Gastroesophageal sphincter (tissue), 4 donors: ENCODE data around the gene LDB3. TPM values are rescaled to one million over a fixed set of nuclear protein-coding genes. Genes with fewer than 3 reads are reported as not detected.
A peak's percentile ranks its signal among the peaks of the same experiment; 100 is the strongest.

Experiments
- ATAC-seq: fragments of 150-250 bp; one replicate; pipeline ENCODE4 v1.9.1; 2016; ENCODE audit warnings: mild to moderate bottlenecking, moderate library complexity
- H3K27ac ChIP-seq, 4 donors: fragments of 200-600 bp; sonication (generic) in 3 of 4; 1 replicate in 3 of 4; 2 replicates in 1 of 4; pipeline ENCODE4 v1.5.1; 2016 to 2019
- H3K27me3 ChIP-seq: fragments of 200-600 bp; sonication (generic); one replicate; pipeline ENCODE4 v1.5.1; 2019
- H3K36me3 ChIP-seq, 2 donors: fragments of 200-600 bp; sonication (generic); one replicate each; pipeline ENCODE4 v1.5.1; 2019; ENCODE audit warnings: control low read depth in 1 of 2
- H3K4me1 ChIP-seq, 3 donors: fragments of 200-600 bp; sonication (generic); 1 replicate in 2 of 3; 2 replicates in 1 of 3; pipeline ENCODE4 v1.5.1; 2016 to 2019; ENCODE audit warnings: control low read depth in 2 of 3
- H3K4me3 ChIP-seq, 2 donors: fragments of 200-600 bp; sonication (generic); one replicate each; pipeline ENCODE4 v1.5.1; 2019; ENCODE audit warnings: mild to moderate bottlenecking in 1 of 2, moderate library complexity in 1 of 2
- H3K9me3 ChIP-seq, 3 donors: fragments of 200-600 bp; sonication (generic); one replicate each; pipeline ENCODE4 v1.5.1; 2017 to 2019; ENCODE audit warnings: control low read depth in 2 of 3
- CTCF ChIP-seq, 4 experiments: fragments of 200-600 bp in 2 of 4; fragments of 450-650 bp in 2 of 4; sonication (generic) in 1 of 4; IDR thresholded peaks; one replicate each; pipeline ENCODE4 v1.5.1; 2017 to 2019; ENCODE audit warnings: antibody characterized with exemption in 4 of 4, mild to moderate bottlenecking in 2 of 4, moderate library complexity in 2 of 4
- EP300 ChIP-seq: sonication (generic); formaldehyde crosslinking; IDR thresholded peaks from one replicate; pipeline ENCODE4 v1.6.1; 2017; ENCODE audit warnings: antibody characterized with exemption, mild to moderate bottlenecking
- POLR2A ChIP-seq, 2 donors: fragments of 450-650 bp; IDR thresholded peaks; one replicate each; pipeline ENCODE4 v1.6.1; 2017; ENCODE audit warnings: antibody characterized with exemption in 2 of 2, mild to moderate bottlenecking in 2 of 2, moderate library complexity in 1 of 2
- POLR2AphosphoS5 ChIP-seq: sonication (generic); formaldehyde crosslinking; IDR thresholded peaks from one replicate; pipeline ENCODE4 v1.6.1; 2017; ENCODE audit warnings: antibody characterized with exemption
- WGBS, 2 donors: methylation state at CpG; one replicate each; pipeline ENCODE4 v1.1.5; 2018; ENCODE audit warnings: low coverage in 1 of 2; 5-methylcytosine and 5-hydroxymethylcytosine counted together
- total RNA-seq, 4 donors: library from RNA; depleted of rRNA; stranded (reverse); fragments of >200 nt; gene quantifications; one replicate each; pipeline ENCODE4 v1.1.0, GENCODE V29; 2016

Gene LDB3
- total RNA-seq, 4 donors from 2014 or later = 12.9 to 45.8 (median 18.6) TPM

- peaks cover 6% of the 10 kb centered on the region for H3K27me3 ChIP-seq
- WGBS, 2 donors = 70 to 79% methylated on average over 3 of the region's 4 CpGs
- TF ChIP-seq CTCF (IDR thresholded peaks at IDR 0.05) (no peak), POLR2A (IDR thresholded peaks at IDR 0.05) (no peak)
- H3K36me3 ChIP-seq = no peaks in the 10 kb centered on the region
- peak overlapping the region in 3 of 4 donors; percentile 61 to 99 (median 99) for H3K27ac ChIP-seq
- ATAC-seq = no peak
- H3K4me3 ChIP-seq = no peak overlapping the region
- peaks cover 0 to 58% (median 6%) of the 10 kb centered on the region in 3 donors for H3K4me1 ChIP-seq
- H3K9me3 ChIP-seq = no peaks in the 10 kb centered on the region
These were observed 84.0 kb downstream of the LDB3 start for GRCh38 chr10:86752311-86752710.

- H3K4me1 ChIP-seq = peaks cover 0 to 50% (median 6%) of the 10 kb centered on the region in 3 donors
- ATAC-seq = no peak
- H3K36me3 ChIP-seq = no peaks in the 10 kb centered on the region
- WGBS, 2 donors = 73 to 74% methylated on average over 2 of the region's 2 CpGs
- TF ChIP-seq CTCF (IDR thresholded peaks at IDR 0.05) (no peak), POLR2A (IDR thresholded peaks at IDR 0.05) (no peak), POLR2AphosphoS5 (no peak), EP300 (no peak)
- peak overlapping the region in 3 of 4 donors; percentile 70 to 99 (median 99) for H3K27ac ChIP-seq
- H3K27me3 ChIP-seq = peaks cover 6% of the 10 kb centered on the region
- H3K9me3 ChIP-seq = no peaks in the 10 kb centered on the region
- no peak overlapping the region for H3K4me3 ChIP-seq
These were observed 84.7 kb downstream of the LDB3 start for GRCh38 chr10:86753051-86753450.

- Histone ChIP-seq H3K9me3 (no peaks in the 10 kb centered on the region), H3K27me3 (peaks cover 6% of the 10 kb centered on the region), H3K36me3 (no peaks in the 10 kb centered on the region), H3K27ac (peak overlapping the region in 3 of 4 donors; percentile 70 to 99 (median 99)), H3K4me1 (peaks cover 0 to 47% (median 0%) of the 10 kb centered on the region in 3 donors), H3K4me3 (no peak overlapping the region)
- no peak for ATAC-seq
- no peak for TF ChIP-seq CTCF (IDR thresholded peaks at IDR 0.05)
- TF ChIP-seq POLR2AphosphoS5 = peak; percentile 3
- WGBS, 2 donors = 60 to 73% methylated on average over 5 to 11 of the region's 12 CpGs
These were observed 85.5 kb downstream of the LDB3 start for GRCh38 chr10:86753638-86754434.

- no peak for ATAC-seq
- Histone ChIP-seq H3K4me3 (peak overlapping the region; percentile 51 to 85), H3K27me3 (peaks cover 6% of the 10 kb centered on the region), H3K4me1 (peaks cover 0 to 60% (median 0%) of the 10 kb centered on the region in 3 donors), H3K36me3 (no peaks in the 10 kb centered on the region), H3K27ac (peak overlapping the region; percentile 95 to 99 (median 98)), H3K9me3 (no peaks in the 10 kb centered on the region)
- 0% methylated on average over 5 to 6 of the region's 9 CpGs for WGBS, 2 donors
- TF ChIP-seq CTCF (IDR thresholded peaks at IDR 0.05) (no peak), POLR2AphosphoS5 (no peak), EP300 (no peak), POLR2A (IDR thresholded peaks at IDR 0.05) (no peak)
These were observed 87.1 kb downstream of the LDB3 start for GRCh38 chr10:86755454-86755739.
